ENCODE results near the gene INTS4.

GRCh38 chr11:78015878-78016277, 21.4 kb upstream of the INTS4 start:
- TF ChIP-seq CTCF (IDR thresholded peaks at IDR 0.05), result no peak
- no peak for TF ChIP-seq POLR2A (IDR thresholded peaks at IDR 0.05)
